GM21576 (cell line): ENCODE measurements around the gene GAB1.

Source experiments
- ATAC-seq: cut with Tn5 transposase; IDR thresholded peaks from one replicate; pipeline ENCODE4 v1.9.1; 2021; ENCODE audit warnings: mild to moderate bottlenecking, moderate library complexity; ENCODE audit not compliant: unreplicated experiment

Gene GAB1

GRCh38 chr4:143407888-143408287 is 71.2 kb downstream of the GAB1 start:
- ATAC-seq = no peak

GRCh38 chr4:143410015-143410414 is 73.3 kb downstream of the GAB1 start:
- ATAC-seq = no peak

- ATAC-seq = no peak
These were observed 75.1 kb downstream of the GAB1 start for GRCh38 chr4:143411527-143412419.

GRCh38 chr4:143412420-143412758 is 75.7 kb downstream of the GAB1 start:
- ATAC-seq = no peak

- ATAC-seq = peak; percentile 87
These were observed 81.2 kb downstream of the GAB1 start for GRCh38 chr4:143417679-143418403.

- no peak for ATAC-seq
These were observed 83.6 kb downstream of the GAB1 start for GRCh38 chr4:143420227-143420626.

- no peak for ATAC-seq
These were observed 84.9 kb downstream of the GAB1 start for GRCh38 chr4:143421609-143422008.

- ATAC-seq = no peak
These were observed 87.6 kb downstream of the GAB1 start for GRCh38 chr4:143424276-143424675.

GRCh38 chr4:143431526-143432257 is 95.0 kb downstream of the GAB1 start:
- no peak for ATAC-seq

- no peak for ATAC-seq
These were observed 95.5 kb downstream of the GAB1 start for GRCh38 chr4:143432258-143432591.

GRCh38 chr4:143433231-143433630 is 96.6 kb downstream of the GAB1 start:
- ATAC-seq = no peak

- no peak for ATAC-seq
These were observed 99.3 kb downstream of the GAB1 start for GRCh38 chr4:143435955-143436354.

- no peak for ATAC-seq
These were observed 100.8 kb downstream of the GAB1 start for GRCh38 chr4:143437476-143437875.

- no peak for ATAC-seq
These were observed 101.3 kb downstream of the GAB1 start for GRCh38 chr4:143437937-143438336.

GRCh38 chr4:143438710-143439109 is 102.0 kb downstream of the GAB1 start:
- ATAC-seq = no peak

GRCh38 chr4:143441109-143441508 is 104.4 kb downstream of the GAB1 start:
- ATAC-seq = no peak

- ATAC-seq = no peak
These were observed 105.0 kb downstream of the GAB1 start for GRCh38 chr4:143441678-143442077.

- no peak for ATAC-seq
These were observed 107.1 kb downstream of the GAB1 start for GRCh38 chr4:143443728-143444127.

GRCh38 chr4:143451186-143451585 is 114.5 kb downstream of the GAB1 start:
- ATAC-seq = no peak

GRCh38 chr4:143455211-143455610 is 118.5 kb downstream of the GAB1 start:
- no peak for ATAC-seq

GRCh38 chr4:143458966-143459365 is 122.3 kb downstream of the GAB1 start:
- ATAC-seq = no peak
